SW480 (cell line): Measurements from ENCODE around the gene MAP1LC3A.

Experiments
- DNase-seq: peaks from one replicate; pipeline ENCODE4 v3.0.0-alpha.2; 2016; ENCODE audit warnings: low spot score

The MAP1LC3A gene

DNA sequence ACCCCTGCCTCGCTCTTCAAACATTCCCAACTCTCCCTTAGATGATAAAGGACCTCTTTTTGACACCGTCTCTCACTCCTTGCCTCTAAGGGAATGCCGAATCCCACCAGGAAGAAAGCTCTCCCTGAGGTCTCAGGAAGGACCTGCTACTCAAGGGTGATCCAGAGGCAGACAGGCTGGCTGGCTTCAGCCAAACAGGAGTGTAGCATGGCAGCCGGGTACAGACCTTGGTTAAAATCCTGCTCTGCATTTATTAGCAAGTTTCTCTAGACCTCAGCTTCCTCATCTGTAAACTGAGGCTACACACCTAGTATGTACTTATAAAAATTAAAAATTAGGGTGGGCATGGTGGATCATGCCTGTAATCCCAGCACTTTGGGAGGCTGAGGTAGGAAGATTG is 17.2 kb downstream of the MAP1LC3A start:
- DNase-seq = no peak

DNA sequence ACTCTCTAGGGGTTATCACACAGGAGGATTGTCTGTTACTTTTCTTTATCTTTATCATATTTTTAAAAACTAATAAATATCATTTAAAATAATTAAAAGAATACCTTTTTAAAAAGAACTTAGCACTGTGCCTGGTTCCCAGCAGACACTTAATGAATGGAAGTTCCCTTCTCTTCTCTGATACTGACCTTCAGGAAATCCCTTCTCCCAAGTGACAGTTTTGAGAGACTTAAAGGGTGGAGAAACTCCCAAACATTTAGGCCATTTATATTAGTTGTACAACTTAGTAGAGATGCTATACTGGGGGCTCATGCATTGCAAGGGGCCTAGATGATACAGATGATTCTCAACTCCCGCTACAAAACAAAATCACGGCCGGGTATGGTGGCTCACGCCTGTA is 18.5 kb downstream of the MAP1LC3A start:
- DNase-seq = no peak

DNA sequence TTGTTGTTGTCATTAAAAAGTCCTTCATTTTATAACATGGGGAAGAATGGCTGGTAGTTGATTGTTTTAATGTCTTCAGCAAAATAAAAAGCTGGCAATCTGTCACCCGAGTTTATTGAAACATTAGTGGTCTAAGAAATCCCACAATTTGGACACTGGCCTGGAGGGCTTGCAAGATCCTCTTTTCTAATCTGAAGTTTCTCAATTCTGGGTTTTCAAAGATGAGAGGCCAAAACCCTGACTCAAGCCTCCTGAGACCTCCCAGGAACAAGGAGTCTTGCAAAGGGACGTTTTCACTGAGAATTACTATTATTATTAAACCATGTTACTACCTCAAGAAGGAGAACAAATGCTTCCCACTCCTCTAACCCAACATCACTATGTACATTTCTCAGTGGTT is 19.5 kb downstream of the MAP1LC3A start:
- DNase-seq = no peak

DNA sequence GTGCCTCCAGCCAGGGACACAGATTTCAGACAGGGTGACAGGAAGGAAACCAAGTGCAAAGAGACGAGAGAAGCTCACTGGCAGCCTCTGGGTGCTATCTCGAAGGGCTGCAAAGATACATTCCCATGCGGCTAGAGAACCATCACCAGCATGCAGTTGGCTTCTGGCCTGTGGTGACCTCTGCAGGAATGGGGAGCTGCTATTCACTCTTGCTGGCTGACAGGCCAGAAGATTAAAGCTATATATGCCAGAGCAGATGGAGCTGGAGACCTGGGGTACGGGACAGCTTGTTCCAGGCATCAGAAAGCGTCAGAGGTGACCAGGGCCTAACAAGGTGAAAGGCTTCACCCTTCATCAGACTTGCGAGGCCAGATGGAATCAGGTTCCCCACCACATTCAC is 20.0 kb downstream of the MAP1LC3A start:
- DNase-seq = no peak

DNA sequence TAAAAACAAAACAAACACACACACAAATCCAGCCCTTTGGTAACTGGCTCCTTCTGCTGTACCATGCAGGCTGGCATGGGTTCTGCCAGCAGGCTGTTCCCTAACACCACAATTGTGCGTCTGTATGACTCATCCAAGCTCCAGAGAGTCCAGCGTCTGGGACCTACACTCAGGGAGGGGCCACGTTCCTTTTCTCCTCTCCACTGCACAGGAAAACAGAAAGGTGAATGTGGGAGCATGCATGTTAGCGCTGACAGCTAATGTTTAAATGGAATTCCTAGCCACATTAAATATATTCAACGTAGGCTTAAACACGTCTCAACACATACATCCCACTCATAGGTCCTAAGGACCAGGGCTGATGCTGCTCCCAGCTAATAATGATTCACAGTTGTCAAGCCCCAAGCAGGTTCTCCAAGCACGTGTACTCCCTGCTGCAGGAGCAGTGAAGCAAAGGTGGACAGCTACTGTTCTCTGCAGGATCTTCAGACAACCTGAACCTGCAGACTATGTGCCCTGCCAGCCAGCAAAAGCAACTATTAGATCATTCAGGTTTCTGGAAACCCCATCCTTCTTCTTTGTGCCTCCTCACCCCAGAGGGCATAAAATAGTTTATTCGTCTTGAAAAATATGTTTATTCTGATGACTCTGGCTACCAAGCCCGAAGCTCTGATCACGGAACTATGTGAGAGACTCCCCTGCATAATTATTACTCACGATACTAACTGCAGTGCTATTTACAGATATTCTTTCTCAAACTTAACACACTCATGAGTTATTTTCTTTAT is 20.9 kb downstream of the MAP1LC3A start:
- peak; percentile 91 for DNase-seq

DNA sequence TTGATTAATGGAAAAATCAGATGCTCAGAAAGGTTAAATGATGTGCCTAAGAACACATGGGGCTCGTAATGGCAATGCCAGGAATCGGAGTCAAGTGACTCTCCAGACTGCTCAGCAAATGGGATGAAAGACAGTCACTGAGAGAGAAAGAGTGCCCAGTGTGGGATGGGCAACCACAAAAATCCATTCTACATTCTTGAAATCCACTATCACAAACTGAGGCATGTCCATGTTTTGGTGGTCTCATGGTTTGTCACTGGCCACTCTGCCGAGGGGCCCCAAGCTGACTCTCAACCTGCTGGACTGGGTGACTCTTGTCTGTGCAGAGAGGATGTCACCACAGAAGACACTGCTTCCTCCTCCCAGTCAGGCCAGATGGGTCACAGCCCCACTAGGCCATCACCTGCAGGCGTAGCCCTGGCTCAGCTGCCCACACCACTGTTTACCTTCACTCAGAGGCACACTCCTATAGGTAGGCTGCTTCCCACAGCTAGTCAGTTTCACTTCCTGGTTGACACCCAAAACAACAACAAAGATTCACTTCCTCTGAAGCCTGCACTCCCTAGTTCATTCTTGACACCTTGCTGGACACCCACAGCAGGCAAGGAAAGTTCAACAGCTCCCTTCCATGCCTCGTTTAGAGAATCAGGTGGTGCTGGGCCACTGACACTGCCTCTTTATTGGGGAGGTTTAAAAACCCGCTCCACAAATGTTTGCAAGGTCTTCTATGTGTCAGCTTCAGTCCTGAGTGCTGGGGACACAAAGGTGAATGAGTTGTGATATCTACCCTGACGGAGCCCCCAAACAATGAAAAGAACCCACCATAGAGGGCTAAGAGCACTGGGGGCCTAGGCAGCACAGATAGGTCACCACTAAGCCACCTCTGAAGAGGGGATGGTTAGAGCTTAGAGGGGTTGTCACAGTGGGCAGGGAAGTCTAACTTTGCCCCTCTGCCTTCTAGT is 21.7 kb downstream of the MAP1LC3A start:
- DNase-seq = peak; percentile 87

DNA sequence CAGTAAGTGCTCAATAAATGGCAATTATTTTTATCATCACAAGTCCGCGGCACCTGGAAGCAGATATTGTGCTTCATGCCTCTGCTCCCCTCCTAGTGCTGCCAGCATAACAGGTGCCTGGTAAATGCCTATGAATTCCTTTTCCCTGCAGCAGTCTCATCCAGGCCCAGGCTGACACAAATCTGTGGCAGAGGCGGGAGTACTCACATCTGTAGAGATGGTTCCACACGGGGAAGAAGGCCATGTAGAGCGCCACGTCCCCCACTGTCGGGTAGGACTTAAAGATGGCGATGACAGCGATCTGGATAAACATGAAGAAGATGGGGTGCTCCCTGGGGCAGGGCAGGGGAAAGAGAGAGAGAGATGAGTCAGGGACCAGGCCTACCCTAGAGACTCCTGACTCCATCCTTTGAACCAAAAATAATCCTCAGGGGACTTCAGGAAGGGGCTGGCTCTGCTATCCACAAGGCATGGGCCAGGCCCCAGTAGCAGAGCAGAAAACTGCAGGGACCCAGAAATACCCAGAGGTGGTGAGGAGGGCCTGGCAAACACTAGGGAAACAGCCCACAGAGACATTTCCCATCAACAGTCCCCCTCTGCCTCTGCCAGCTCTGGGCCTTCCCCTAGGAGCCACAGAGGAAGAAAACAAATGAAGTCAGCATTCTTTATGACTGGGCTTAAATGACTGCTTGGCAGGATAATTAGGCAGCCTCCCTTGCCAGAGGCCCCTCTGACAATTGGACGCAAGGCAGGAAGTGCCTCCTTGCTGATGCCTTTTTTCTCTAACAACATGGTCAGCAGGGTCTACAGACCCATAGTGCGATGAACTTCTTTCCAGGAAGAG is 23.0 kb downstream of the MAP1LC3A start:
- no peak for DNase-seq

DNA sequence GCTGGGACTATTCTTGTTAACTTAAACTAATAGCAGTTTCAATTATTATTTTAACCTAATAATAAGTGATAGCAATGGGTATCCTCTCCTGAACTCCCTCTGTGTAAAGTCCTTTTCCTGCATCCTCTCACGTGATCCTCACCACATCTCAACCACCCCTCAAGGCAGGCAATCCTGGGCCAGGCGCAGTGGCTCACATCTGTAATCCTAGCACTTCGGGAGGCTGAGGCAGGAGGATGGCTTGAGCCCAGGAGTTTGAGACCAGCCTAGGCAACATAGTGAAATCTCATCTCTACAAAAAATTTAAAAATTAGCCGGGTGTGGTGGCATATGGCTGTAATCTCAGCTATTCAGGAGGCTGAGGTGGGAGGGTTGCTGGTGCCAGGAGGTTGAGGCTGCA is 23.7 kb downstream of the MAP1LC3A start:
- no peak for DNase-seq

DNA sequence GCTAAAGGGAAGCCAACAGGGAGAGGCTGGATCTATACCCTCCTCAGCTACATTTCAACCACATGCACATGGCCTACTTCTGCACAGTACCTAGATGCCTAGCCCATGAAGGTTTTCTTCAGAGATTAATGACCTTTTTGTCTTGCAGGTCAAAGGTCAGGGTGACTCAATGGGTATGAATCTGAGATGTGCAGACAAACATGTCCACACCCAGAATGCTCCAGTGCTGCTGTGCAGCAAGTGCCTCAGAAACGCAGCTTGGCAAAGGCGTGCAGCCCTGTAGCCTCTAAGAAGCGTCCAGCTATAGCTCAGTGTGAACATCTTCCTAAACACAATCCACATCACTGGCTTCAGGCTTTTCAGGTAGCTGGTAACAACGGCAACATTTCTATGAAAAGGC is 24.4 kb downstream of the MAP1LC3A start:
- peak; percentile 48 for DNase-seq

DNA sequence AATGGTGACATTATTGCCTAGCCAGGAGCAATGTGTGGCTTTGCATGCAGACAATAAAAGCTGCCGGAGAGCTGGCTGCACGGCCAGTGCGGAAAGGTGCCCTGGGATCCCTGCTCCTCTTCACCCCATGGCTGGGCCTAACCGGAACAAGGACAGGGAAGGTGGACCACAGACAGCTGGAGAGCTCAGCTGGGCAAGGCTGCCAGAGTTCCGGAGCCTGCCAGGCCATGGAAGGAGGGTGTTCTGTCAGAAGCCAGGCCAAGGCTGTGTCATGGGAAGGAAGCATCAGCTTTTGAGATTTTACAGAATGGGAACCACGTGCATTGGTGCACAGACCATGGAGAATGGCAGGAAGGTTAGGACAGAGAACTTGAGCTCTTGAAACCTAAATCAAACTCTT is 25.0 kb downstream of the MAP1LC3A start:
- no peak for DNase-seq

DNA sequence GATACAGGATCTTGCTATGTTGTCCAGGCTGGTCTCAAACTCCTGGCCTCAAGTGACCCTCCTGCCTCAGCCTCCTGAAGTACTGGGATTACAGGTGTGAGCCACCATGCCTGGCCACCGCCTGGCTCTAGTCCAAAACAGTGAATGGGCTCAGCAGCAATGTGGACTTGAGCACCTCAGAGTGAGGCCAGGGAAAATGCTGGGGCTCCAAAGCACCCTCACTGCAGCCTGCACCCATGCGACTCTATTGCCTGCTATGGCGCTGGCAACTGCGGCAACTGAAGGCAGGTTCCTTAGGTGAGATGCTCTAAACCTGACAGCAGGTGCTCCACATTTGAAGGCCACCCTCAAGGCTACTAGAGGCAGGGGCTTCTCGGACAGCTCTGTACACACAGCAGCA is 26.5 kb downstream of the MAP1LC3A start:
- no peak for DNase-seq

DNA sequence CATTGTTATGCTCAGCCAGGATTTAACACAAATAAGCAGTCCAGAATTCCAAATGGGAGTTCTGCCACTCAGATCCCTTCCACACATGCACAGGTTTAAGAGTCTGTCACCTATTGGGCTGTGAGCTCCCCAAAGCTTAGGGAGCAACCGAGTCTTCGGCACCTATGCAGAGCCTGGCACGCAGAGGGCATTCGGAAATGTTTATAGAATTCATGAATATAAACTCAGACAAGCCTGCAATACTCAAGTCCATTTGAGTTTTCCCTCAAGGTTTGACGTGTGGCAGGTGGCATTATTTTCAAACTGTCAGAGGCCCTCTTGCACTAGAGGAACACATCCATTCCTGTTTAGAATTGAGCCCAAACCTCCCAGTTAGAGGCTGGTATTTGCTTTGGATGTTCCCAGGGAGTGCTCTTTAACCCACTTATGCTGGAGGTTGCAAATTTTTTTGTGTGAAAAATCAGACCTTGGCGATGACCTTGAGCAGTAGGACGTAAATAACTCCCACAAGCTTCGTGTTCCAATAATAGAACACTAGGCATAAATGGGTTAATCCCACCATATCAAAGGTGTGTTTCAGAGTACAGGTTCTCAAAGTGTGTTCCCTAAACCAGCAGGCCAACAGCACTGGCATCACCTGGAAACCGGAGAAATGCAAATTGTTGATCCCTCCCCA is 28.1 kb downstream of the MAP1LC3A start:
- no peak for DNase-seq

DNA sequence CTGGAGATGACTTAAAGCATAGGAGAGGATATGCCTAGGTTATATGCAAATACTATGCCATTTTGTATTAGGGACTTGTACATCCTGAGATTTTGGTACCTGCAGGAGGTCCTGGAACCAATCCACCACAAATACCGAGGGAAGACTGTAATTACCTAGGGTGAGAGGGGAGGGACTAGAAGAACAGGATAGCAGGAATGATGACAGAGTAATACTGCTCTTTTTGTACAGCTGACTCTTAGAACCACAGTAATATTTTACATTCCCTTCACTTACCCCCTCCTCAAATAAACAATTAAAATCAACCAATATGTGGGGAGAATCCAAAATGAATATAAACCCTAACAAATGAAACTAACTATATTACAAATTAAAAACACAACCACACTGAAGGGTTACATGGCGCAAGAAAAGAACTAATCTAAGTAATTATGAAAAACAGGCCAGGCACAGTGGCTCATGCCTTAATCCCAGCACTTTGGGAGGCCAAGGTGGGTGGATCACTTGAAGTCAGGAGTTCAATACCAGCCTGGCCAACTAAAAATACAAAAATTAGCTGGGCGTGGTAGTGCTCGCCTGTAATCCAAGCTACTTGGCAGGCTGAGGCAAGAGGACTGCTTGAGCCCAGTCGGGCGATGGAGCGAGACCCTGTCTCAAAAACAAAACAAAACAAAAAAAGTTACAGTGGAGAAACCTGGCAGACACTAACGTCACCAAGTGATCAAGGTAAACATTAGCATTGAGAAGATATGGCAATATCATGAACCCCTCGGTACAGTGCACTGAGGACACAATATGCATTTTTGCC is 37.1 kb downstream of the MAP1LC3A start:
- DNase-seq = no peak

DNA sequence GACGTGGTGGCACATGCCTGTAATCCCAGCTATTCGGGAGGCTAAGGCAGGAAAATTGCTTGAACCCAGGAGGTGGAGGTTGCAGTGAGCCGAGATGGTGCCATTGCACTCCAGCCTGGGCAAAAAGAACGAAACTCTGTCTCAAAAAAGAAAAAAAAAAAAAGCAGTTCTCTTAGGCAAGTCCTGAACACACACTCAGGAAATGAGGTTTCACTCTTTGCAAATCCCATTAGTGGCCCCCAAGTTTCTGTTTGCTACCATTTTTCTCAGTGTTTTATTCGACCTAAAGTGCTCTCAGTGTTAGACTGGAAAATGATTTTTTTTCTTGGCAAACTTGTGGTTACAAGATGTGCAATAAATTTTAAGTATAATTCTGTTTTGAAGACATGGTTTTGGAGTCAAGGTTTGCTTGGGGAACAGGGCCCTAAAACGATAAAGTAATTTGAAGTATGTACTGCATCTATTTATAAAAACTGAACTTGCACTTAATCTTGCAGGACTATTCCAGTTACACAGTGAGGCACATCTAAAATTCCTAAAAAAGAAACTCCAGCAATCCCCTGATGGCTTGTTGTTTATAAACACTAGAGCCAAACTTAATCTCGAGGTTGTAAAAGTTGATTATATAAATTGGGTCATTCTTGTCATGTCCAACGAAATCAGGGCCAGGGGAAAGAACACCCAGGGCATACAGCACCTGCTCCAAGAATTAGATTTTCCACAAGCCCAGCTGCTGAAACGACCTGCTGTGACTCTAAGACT is 42.6 kb downstream of the MAP1LC3A start:
- no peak for DNase-seq

DNA sequence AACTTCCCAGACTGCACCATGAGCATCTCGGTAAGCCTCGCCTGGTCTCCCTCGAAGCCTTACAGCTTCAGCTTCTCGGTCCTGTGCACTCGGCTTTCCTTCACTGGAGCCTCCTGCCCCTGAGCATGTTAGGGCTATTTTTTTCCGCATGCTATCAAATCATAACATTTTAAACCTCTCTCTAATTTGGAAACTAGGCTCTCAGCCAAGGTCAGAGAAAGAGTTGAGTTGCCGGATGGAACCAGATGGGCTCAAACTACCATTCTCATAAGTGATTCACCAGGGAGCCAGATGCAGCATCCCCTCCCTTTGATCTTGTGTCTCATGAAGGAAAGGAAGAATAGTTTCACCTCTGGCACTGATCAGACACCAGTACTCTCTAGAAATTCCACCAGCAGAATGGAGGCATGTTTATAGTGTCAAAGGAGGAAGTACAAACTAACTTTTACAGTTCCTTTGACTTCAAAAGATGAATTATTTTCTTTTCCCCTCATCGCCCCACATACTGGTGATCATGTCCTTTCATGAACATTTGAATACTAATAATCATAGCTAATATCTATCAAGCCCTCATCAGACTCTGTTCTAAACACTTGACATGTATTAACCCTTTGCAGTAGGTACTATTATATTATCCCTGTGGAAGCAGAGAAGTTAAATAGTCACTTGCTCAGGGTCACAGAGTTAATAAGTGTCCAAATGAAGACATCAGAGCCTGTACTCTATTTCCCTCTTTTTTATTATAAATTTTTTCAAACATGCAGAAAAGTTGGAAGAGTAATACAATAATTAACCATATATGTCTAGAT is 46.7 kb downstream of the MAP1LC3A start:
- no peak for DNase-seq

DNA sequence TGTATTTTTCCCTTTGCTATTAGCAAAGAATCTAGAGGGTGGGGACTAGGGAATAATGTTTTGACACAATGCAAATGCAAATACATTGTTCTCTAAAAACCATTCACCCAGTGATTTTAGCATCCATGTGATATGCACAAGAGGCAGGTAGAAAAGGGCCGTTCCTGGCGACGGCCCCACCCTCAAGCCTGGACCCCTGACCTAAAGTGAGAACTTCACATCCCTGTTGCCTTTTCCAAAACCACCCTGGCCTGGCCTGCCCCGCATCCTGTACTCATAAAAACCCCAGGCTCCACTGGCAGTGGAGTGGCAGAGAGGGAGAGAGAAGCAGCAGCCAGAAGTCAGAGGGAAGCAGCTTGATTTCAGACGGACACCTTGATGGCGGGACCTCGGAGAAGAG is 48.5 kb downstream of the MAP1LC3A start:
- no peak for DNase-seq
